GM12878 (cell line): ENCODE results near the gene EPHA1. TPM values are rescaled to one million over a fixed set of nuclear protein-coding genes. Genes with fewer than 3 reads are reported as not detected.

Source experiments
- ATAC-seq: fragments of 200-7000 bp; cut with Tn5 transposase; 3 replicates; pipeline ENCODE4 v1.9.1; 2020; ENCODE audit warnings: mild to moderate bottlenecking, moderate library complexity
- BruUV-seq: library from RNA; stranded (reverse); fragments of 400-500 nt; replicated peaks from 2 replicates; lab custom pipeline; 2021; lab: Mats Ljungman, UMichigan
- CTCF ChIA-PET: fragments of 300-600 bp; sonication (Branson Sonifier 250); formaldehyde crosslinking; extraction: SDS; loops from one replicate; lab custom pipeline; 2021; ENCODE audit warnings: inconsistent platforms; lab: Yijun Ruan, JAX
- POLR2A ChIA-PET: fragments of 350-600 bp; formaldehyde crosslinking; extraction: SDS; loops from one replicate; lab custom pipeline; 2021; ENCODE audit warnings: inconsistent platforms; lab: Charles Lee
- RAD21 ChIA-PET: fragments of 300-600 bp; sonication (Branson Sonifier 250); formaldehyde crosslinking; loops from one replicate; lab custom pipeline; 2023; ENCODE audit warnings: antibody characterized with exemption; ENCODE audit not compliant: unreplicated experiment; lab: Charles Lee
- SMC1A ChIA-PET: fragments of 300-600 bp; sonication (Branson Sonifier 250); formaldehyde crosslinking; loops from one replicate; lab custom pipeline; 2023; ENCODE audit not compliant: unreplicated experiment, uncharacterized antibody; lab: Charles Lee
- DNase-seq: peaks from one replicate; pipeline ENCODE4 v3.0.0-alpha.2; 2011; ENCODE audit warnings: low read depth, low spot score
- FAIRE-seq: peaks from 3 replicates; lab custom pipeline; 2011; peaks lifted over from hg19 to GRCh38; lab: Jason Lieb, UNC
- H2AFZ ChIP-seq: 2 replicates; pipeline ENCODE4 v1.6.0; 2011; ENCODE audit warnings: low read depth, low read length, control low read depth; ENCODE audit not compliant: control insufficient read depth
- H3K27ac ChIP-seq: 2 replicates; pipeline ENCODE4 v1.5.1; 2011; ENCODE audit warnings: control low read depth; ENCODE audit not compliant: control insufficient read depth, insufficient read depth
- H3K27me3 ChIP-seq, 2 experiments: replicated peaks in 1 of 2; 2 replicates each; pipeline versions ENCODE4 v1.6.0 to v1.6.1; 2011; ENCODE audit warnings: low read length in 1 of 2; ENCODE audit not compliant: control insufficient read depth in 2 of 2, insufficient read depth in 2 of 2
- H3K36me3 ChIP-seq, 2 experiments: 2 replicates each; pipeline ENCODE4 v1.5.1; 2011; ENCODE audit warnings: low read length in 1 of 2; ENCODE audit not compliant: control insufficient read depth in 2 of 2, insufficient read depth in 2 of 2
- H3K4me1 ChIP-seq: 2 replicates; pipeline ENCODE4 v1.6.1; 2011; ENCODE audit warnings: mild to moderate bottlenecking, low read length, moderate library complexity, mixed read lengths; ENCODE audit not compliant: control insufficient read depth, insufficient read depth
- H3K4me2 ChIP-seq: 2 replicates; pipeline ENCODE4 v1.6.0; 2011; ENCODE audit warnings: control low read depth; ENCODE audit not compliant: control insufficient read depth, insufficient read depth
- H3K4me3 ChIP-seq: fragments of 200-600 bp; sonication (generic); 2 replicates; pipeline ENCODE4 v1.5.1; 2016
- H3K79me2 ChIP-seq: 2 replicates; pipeline ENCODE4 v1.6.0; 2011; ENCODE audit warnings: low read length; ENCODE audit not compliant: control insufficient read depth, insufficient read depth
- H3K9ac ChIP-seq: 2 replicates; pipeline ENCODE4 v1.8.0; 2011; ENCODE audit warnings: low read length, control low read depth, mixed read lengths; ENCODE audit not compliant: control insufficient read depth, insufficient read depth
- H3K9me3 ChIP-seq: replicated peaks from 3 replicates; pipeline ENCODE4 v1.5.1; 2011; ENCODE audit warnings: mild to moderate bottlenecking, low read length; ENCODE audit not compliant: control insufficient read depth, insufficient read depth
- H4K20me1 ChIP-seq: 2 replicates; pipeline ENCODE4 v1.6.0; 2011; ENCODE audit not compliant: control insufficient read depth, insufficient read depth
- DPF2 ChIP-seq: fragments of 450-650 bp; IDR thresholded peaks from 2 replicates; pipeline ENCODE4 v1.6.1; 2017; ENCODE audit warnings: mild to moderate bottlenecking
- EED ChIP-seq: sonication (generic); IDR thresholded peaks from 2 replicates; pipeline ENCODE4 v1.6.1; 2016; ENCODE audit warnings: antibody characterized with exemption, low read depth
- GATAD2B ChIP-seq: fragments of 450-650 bp; conservative IDR thresholded peaks from 2 replicates; pipeline ENCODE4 v1.6.1; 2017; ENCODE audit warnings: low read depth, mild to moderate bottlenecking, moderate library complexity
- IKZF1 ChIP-seq: fragments of 450-650 bp; conservative IDR thresholded peaks from 2 replicates; pipeline ENCODE4 v1.6.1; 2017; ENCODE audit warnings: antibody characterized with exemption, mild to moderate bottlenecking
- IKZF2 ChIP-seq, 2 experiments: fragments of 450-650 bp; IDR thresholded peaks; 2 replicates each; pipeline ENCODE4 v1.6.1; 2017; ENCODE audit warnings: mild to moderate bottlenecking in 2 of 2, moderate library complexity in 2 of 2
- NR2C2 ChIP-seq: IDR thresholded peaks from 2 replicates; pipeline ENCODE4 v1.6.1; 2011; ENCODE audit warnings: borderline replicate concordance, low read depth; ENCODE audit not compliant: control insufficient read depth, insufficient read length
- POU2F2 ChIP-seq: IDR thresholded peaks from 3 replicates; pipeline ENCODE4 v1.6.1; 2011; ENCODE audit warnings: low read depth, mild to moderate bottlenecking, low read length, borderline replicate concordance
- STAT3 ChIP-seq: IDR thresholded peaks from 2 replicates; pipeline ENCODE4 v1.6.1; 2011; ENCODE audit warnings: low read depth, low read length, improper control_type of control experiment
- USF2 ChIP-seq: IDR thresholded peaks from 2 replicates; pipeline ENCODE4 v1.6.1; 2011; ENCODE audit warnings: low read depth, low read length, improper control_type of control experiment, borderline replicate concordance
- WGBS: methylation state at CpG from one replicate; pipeline ENCODE4 v1.1.6; 2016; ENCODE audit warnings: low lambda C conversion rate; ENCODE audit not compliant: insufficient replicate concordance, insufficient coverage; ENCODE audit errors: missing lambda C conversion rate; 5-methylcytosine and 5-hydroxymethylcytosine counted together
- in situ Hi-C: fragments of 300-500 bp; cut with MboI; formaldehyde crosslinking; loops from 9 replicates; pipeline ENCODE4 v1.14.3; 2018; ENCODE audit warnings: mixed read lengths
- intact Hi-C: fragments of 100-400 bp; cut with micrococcal nuclease; formaldehyde crosslinking; loops from one replicate; pipeline ENCODE4 v1.14.2; 2022; ENCODE audit not compliant: unreplicated experiment
- polyA plus RNA-seq, 11 experiments: library from polyadenylated mRNA; depleted of rRNA in 4 of 11; unstranded in 6 of 11; stranded (reverse) in 5 of 11; fragments of >200 nt; fragmentation: Nextera tagmentation in 4 of 11; fragmentation: Illumina TruSeq in 1 of 11; extraction: Ambion mirVana in 4 of 11; extraction: Trizol in 1 of 11; gene quantifications; 1 replicate in 1 of 11; 2 replicates in 10 of 11; pipeline versions ENCODE4 v1.2.1 to v1.2.3, GENCODE V29; 2011 to 2016; ENCODE audit warnings: inconsistent platforms in 2 of 11, missing spikeins in 2 of 11, low read depth in 1 of 11
- total RNA-seq, 4 experiments: library from RNA; depleted of rRNA in 3 of 4; stranded (reverse); fragments of >200 nt in 3 of 4; fragmentation: Illumina TruSeq in 1 of 4; extraction: Trizol in 1 of 4; gene quantifications; 2 replicates each; pipeline versions ENCODE4 v1.2.1 to v1.2.3, GENCODE V29; 2013 to 2021
- TF ChIP-seq, protein P1 (sequence below): fragments of 450-650 bp; IDR thresholded peaks from 2 replicates; pipeline ENCODE4 v1.6.1; 2016; ENCODE audit warnings: mild to moderate bottlenecking, moderate library complexity, borderline replicate concordance

The EPHA1 gene
- total and polyA plus RNA-seq, 10 of the 15 experiments (the other 5 are each of a cell fraction or from before 2014, with no cell fraction given) = 0.11 to 0.35 (median 0.24) TPM; not detected in 6

DNA sequence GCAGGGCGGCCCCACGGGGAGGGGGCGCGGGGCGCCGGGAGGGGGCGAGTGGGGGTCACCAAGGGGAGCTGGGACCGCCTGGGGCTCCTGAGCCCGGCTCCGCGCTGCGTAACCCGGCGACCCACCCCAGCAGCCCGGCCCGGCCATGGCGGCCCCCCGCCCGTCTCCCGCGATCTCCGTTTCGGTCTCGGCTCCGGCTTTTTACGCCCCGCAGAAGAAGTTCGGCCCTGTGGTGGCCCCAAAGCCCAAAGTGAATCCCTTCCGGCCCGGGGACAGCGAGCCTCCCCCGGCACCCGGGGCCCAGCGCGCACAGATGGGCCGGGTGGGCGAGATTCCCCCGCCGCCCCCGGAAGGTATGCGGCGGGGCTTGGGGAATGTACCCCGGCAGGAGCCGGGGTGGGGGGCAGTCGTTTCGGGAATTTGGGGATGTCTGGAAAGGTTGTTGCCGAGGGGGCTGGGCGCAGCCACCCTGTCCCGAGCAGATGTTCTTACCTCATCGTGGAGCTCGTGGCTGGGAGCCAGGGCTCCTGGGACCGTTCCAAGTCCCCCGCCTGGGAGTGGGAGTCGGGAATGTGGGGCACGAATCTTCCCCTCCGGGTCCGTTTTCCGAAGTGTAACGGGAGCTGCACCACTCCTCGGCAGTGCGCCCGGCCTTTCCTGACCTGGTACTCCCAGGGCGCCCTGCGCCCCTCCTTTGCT, 27.1 kb downstream of the EPHA1 start:
- Histone ChIP-seq H3K4me1 (peaks cover 20% of the 10 kb centered on the region), H2AFZ (peak overlapping the region; percentile 20), H3K9ac (peak overlapping the region; percentile 94), H3K4me2 (peak overlapping the region; percentile 76), H4K20me1 (no peaks in the 10 kb centered on the region; the same call in 1 of the 2 replicates), H3K79me2 (peaks cover 47% of the 10 kb centered on the region), H3K27ac (peak overlapping the region; percentile 92), H3K4me3 (peak overlapping the region; percentile 99), H3K27me3 (no peaks in the 10 kb centered on the region), H3K36me3 (peaks cover 0 to 2% of the 10 kb centered on the region in 2 experiments; a peak in 1 of 4 replicates), H3K9me3 (no peaks in the 10 kb centered on the region)
- no TSS peak for BruUV-seq
- 2% methylated on average over 45 of the region's 64 CpGs for WGBS
- ChIA-PET POLR2A (no interaction called here), CTCF (interaction anchor here (0.7 to 2.0 kb wide), 2 partner anchors 374 to 746 kb away, joined by 3 to 6 read pairs; no protein-coding TSS in a partner anchor), RAD21 (interaction anchor here (1.3 kb wide), 1 partner anchor 34 kb away, joined by 5 read pairs; no protein-coding TSS in a partner anchor), SMC1A (no interaction called here)
- ATAC-seq (peak; percentile 0; the same call in 1 of the 3 replicates), FAIRE-seq (no peak), DNase-seq (no peak)
- no peak for TF ChIP-seq STAT3
- 0 out of 2 replicates have a peak, but pooled peaks have one; percentile 30 for TF ChIP-seq EED
- TF ChIP-seq DPF2 = 0 out of 2 replicates have a peak, but pooled peaks have one; percentile 42
- TF ChIP-seq GATAD2B = peak; percentile 51; the same call in 1 of the 2 replicates
- no peak for TF ChIP-seq USF2
- TF ChIP-seq NR2C2 = no peak
- peak; percentile 77 for TF ChIP-seq IKZF1
- peak; percentile 57 to 75 for TF ChIP-seq IKZF2 (IDR thresholded peaks at IDR 0.05)
- TF ChIP-seq, protein P1, sequence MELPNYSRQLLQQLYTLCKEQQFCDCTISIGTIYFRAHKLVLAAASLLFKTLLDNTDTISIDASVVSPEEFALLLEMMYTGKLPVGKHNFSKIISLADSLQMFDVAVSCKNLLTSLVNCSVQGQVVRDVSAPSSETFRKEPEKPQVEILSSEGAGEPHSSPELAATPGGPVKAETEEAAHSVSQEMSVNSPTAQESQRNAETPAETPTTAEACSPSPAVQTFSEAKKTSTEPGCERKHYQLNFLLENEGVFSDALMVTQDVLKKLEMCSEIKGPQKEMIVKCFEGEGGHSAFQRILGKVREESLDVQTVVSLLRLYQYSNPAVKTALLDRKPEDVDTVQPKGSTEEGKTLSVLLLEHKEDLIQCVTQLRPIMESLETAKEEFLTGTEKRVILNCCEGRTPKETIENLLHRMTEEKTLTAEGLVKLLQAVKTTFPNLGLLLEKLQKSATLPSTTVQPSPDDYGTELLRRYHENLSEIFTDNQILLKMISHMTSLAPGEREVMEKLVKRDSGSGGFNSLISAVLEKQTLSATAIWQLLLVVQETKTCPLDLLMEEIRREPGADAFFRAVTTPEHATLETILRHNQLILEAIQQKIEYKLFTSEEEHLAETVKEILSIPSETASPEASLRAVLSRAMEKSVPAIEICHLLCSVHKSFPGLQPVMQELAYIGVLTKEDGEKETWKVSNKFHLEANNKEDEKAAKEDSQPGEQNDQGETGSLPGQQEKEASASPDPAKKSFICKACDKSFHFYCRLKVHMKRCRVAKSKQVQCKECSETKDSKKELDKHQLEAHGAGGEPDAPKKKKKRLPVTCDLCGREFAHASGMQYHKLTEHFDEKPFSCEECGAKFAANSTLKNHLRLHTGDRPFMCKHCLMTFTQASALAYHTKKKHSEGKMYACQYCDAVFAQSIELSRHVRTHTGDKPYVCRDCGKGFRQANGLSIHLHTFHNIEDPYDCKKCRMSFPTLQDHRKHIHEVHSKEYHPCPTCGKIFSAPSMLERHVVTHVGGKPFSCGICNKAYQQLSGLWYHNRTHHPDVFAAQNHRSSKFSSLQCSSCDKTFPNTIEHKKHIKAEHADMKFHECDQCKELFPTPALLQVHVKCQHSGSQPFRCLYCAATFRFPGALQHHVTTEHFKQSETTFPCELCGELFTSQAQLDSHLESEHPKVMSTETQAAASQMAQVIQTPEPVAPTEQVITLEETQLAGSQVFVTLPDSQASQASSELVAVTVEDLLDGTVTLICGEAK = 0 out of 2 replicates have a peak, but pooled peaks have one; percentile 22
- TF ChIP-seq POU2F2 = no peak
- in situ Hi-C loops = no loop called here
- intact Hi-C loops = loop anchor here (2.0 to 5.0 kb wide), 2 partner anchors 74 to 93 kb away; partner anchors contain the start of gene CASP2
